Osteocyte (in vitro differentiated cells): Measurements from ENCODE around the gene PITPNC1. TPM values are rescaled to one million over a fixed set of nuclear protein-coding genes. Genes with fewer than 3 reads are reported as not detected.

ENCODE experiments used
- DNase-seq: peaks from one replicate; pipeline ENCODE4 v3.0.0; 2021; ENCODE audit warnings: mixed read lengths; ENCODE audit not compliant: unreplicated experiment; ENCODE audit errors: extremely low spot score
- H3K27ac Mint-ChIP-seq: one replicate; pipeline ENCODE4 v1.8.0; 2021; ENCODE audit warnings: mild to moderate bottlenecking, mixed read lengths; ENCODE audit not compliant: unreplicated experiment
- H3K27me3 Mint-ChIP-seq: one replicate; pipeline ENCODE4 v1.8.0; 2021; ENCODE audit warnings: mixed read lengths; ENCODE audit not compliant: unreplicated experiment
- H3K36me3 Mint-ChIP-seq: one replicate; pipeline ENCODE4 v1.8.0; 2021; ENCODE audit warnings: mixed read lengths; ENCODE audit not compliant: unreplicated experiment
- H3K4me1 Mint-ChIP-seq: one replicate; pipeline ENCODE4 v1.8.0; 2021; ENCODE audit warnings: mixed read lengths; ENCODE audit not compliant: unreplicated experiment
- H3K4me3 Mint-ChIP-seq: one replicate; pipeline ENCODE4 v1.8.0; 2021; ENCODE audit warnings: mild to moderate bottlenecking, moderate library complexity, mixed read lengths; ENCODE audit not compliant: unreplicated experiment
- H3K9me3 Mint-ChIP-seq: one replicate; pipeline ENCODE4 v1.8.0; 2021; ENCODE audit warnings: mixed read lengths; ENCODE audit not compliant: unreplicated experiment
- CTCF ChIP-seq: fragments of 200-600 bp; sonication (generic); IDR thresholded peaks from 2 replicates; pipeline ENCODE4 v1.5.0; 2021; ENCODE audit warnings: antibody characterized with exemption, mild to moderate bottlenecking, moderate library complexity
- total RNA-seq: library from RNA; stranded (reverse); gene quantifications from 2 replicates; pipeline ENCODE4 v1.2.1, GENCODE V29; 2021

Gene PITPNC1
- total RNA-seq, 1 donor from 2014 or later = 18.0 TPM

GRCh38 chr17:67358612-67359011, 18.5 kb upstream of the PITPNC1 start:
- H3K4me3 Mint-ChIP-seq = no peak overlapping the region
- DNase-seq = no peak
- H3K36me3 Mint-ChIP-seq = peaks cover 25% of the 10 kb centered on the region
- H3K4me1 Mint-ChIP-seq = peaks cover 14% of the 10 kb centered on the region
- no peaks in the 10 kb centered on the region for H3K27me3 Mint-ChIP-seq
- no peak overlapping the region for H3K27ac Mint-ChIP-seq
- TF ChIP-seq CTCF = no peak
- H3K9me3 Mint-ChIP-seq = no peaks in the 10 kb centered on the region

- H3K9me3 Mint-ChIP-seq = no peaks in the 10 kb centered on the region
- H3K27ac Mint-ChIP-seq = no peak overlapping the region
- no peak overlapping the region for H3K4me3 Mint-ChIP-seq
- peaks cover 22% of the 10 kb centered on the region for H3K36me3 Mint-ChIP-seq
- H3K27me3 Mint-ChIP-seq = no peaks in the 10 kb centered on the region
- H3K4me1 Mint-ChIP-seq = peaks cover 30% of the 10 kb centered on the region
- no peak for DNase-seq
- peak; percentile 50 for TF ChIP-seq CTCF
These were observed 16.9 kb upstream of the PITPNC1 start for GRCh38 chr17:67359960-67360791.

GRCh38 chr17:67360880-67361279, 16.2 kb upstream of the PITPNC1 start:
- Mint-ChIP-seq H3K9me3 (no peaks in the 10 kb centered on the region), H3K4me3 (no peak overlapping the region), H3K4me1 (peaks cover 36% of the 10 kb centered on the region), H3K36me3 (peaks cover 17% of the 10 kb centered on the region), H3K27ac (peak overlapping the region; percentile 19), H3K27me3 (no peaks in the 10 kb centered on the region)
- TF ChIP-seq CTCF = no peak
- DNase-seq = no peak

GRCh38 chr17:67362173-67362572, 14.9 kb upstream of the PITPNC1 start:
- H3K4me1 Mint-ChIP-seq = peaks cover 40% of the 10 kb centered on the region
- TF ChIP-seq CTCF = no peak
- no peaks in the 10 kb centered on the region for H3K9me3 Mint-ChIP-seq
- H3K27me3 Mint-ChIP-seq = no peaks in the 10 kb centered on the region
- H3K4me3 Mint-ChIP-seq = no peak overlapping the region
- peaks cover 14% of the 10 kb centered on the region for H3K36me3 Mint-ChIP-seq
- H3K27ac Mint-ChIP-seq = no peak overlapping the region
- peak; percentile 32 for DNase-seq

- TF ChIP-seq CTCF = no peak
- H3K4me3 Mint-ChIP-seq = peak overlapping the region; percentile 92
- H3K4me1 Mint-ChIP-seq = peaks cover 39% of the 10 kb centered on the region
- no peaks in the 10 kb centered on the region for H3K27me3 Mint-ChIP-seq
- peak overlapping the region; percentile 93 for H3K27ac Mint-ChIP-seq
- H3K9me3 Mint-ChIP-seq = no peaks in the 10 kb centered on the region
- H3K36me3 Mint-ChIP-seq = peaks cover 9% of the 10 kb centered on the region
- peak; percentile 60 for DNase-seq
These were observed 12.0 kb upstream of the PITPNC1 start for GRCh38 chr17:67364847-67365737.
